ENCODE results near the gene NVL.

NVL gene

DNA sequence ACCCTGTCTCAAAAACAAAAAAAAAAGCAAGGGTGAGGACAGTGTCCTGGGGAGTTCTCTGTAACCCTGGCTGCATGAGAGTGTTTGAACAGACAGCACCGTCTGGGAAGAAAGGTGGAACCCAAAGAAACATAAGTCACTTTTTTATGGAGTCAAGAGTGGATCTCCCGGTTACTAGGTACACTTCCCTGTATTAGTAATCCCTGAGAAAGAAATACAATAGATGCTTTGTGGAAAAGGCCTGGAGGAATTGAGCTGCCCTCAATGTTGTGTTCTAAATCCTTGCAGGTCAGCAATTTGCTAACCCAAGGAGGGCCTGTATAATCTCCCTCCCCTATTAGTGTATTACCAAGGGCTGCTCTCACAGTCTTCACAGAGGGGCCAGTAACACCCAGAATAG is 130.3 kb downstream of the NVL start:
- Histone ChIP-seq H3K27me3 (ENCODE audit: control insufficient read depth, insufficient read depth, low read length) (no peaks in the 10 kb centered on the region), H3K9ac (ENCODE audit: low read depth, low read length) (no peak overlapping the region), H3K4me1 (ENCODE audit: control insufficient read depth, insufficient read depth, low read length) (peaks cover 2% of the 10 kb centered on the region)

DNA sequence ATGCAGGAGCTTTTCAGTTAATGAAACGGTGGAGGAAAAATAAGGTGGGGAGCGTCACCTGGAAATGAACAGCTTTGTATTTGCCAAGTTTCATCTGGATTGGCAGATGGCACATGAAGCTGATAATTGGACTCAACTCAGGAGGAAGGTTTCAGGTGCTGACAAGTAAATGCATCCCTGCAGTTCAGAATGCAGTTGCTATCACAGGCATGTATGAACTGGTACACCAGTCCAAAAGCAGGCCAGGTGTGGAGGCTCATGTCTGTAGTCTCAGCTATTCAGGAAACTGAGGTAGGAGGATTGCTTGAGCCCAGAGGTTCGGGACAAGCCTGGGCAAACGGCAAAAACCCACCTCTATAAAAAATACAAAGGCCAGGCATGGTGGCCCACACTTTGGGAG is 131.4 kb downstream of the NVL start:
- no peaks in the 10 kb centered on the region for H3K9me3 ChIP-seq (ENCODE audit: control insufficient read depth, insufficient read depth, low read length)
- no peaks in the 10 kb centered on the region for H3K27me3 ChIP-seq (ENCODE audit: control insufficient read depth, insufficient read depth, low read length)

More for the DNA sequence above, 130.3 kb downstream of the NVL start:
- H3K9me3 ChIP-seq (ENCODE audit: control insufficient read depth, insufficient read depth, low read length), result no peaks in the 10 kb centered on the region
- H3K4me3 ChIP-seq (ENCODE audit: low read depth, low read length), result no peak overlapping the region
- H3K36me3 ChIP-seq (ENCODE audit: control insufficient read depth, insufficient read depth, low read length), result no peaks in the 10 kb centered on the region

GRCh38 chr1:224196813-224197600 is 133.0 kb downstream of the NVL start:
- peaks cover 5% of the 10 kb centered on the region for H3K36me3 ChIP-seq (ENCODE audit: control insufficient read depth, insufficient read depth, low read length)
- H3K27me3 ChIP-seq (ENCODE audit: control insufficient read depth, insufficient read depth, low read length), result no peaks in the 10 kb centered on the region
- H3K9ac ChIP-seq (ENCODE audit: low read depth, low read length), result no peak overlapping the region
- H3K9me3 ChIP-seq (ENCODE audit: control insufficient read depth, insufficient read depth, low read length), result no peaks in the 10 kb centered on the region
- H3K4me3 ChIP-seq (ENCODE audit: low read depth, low read length), result no peak overlapping the region
- H3K4me1 ChIP-seq (ENCODE audit: control insufficient read depth, insufficient read depth, low read length), result no peaks in the 10 kb centered on the region

More for the DNA sequence above, 131.4 kb downstream of the NVL start:
- Histone ChIP-seq H3K4me3 (ENCODE audit: low read depth, low read length) (no peak overlapping the region), H3K4me1 (ENCODE audit: control insufficient read depth, insufficient read depth, low read length) (peaks cover 2% of the 10 kb centered on the region), H3K9ac (ENCODE audit: low read depth, low read length) (no peak overlapping the region), H3K36me3 (ENCODE audit: control insufficient read depth, insufficient read depth, low read length) (peaks cover under 1% of the 10 kb centered on the region)

GRCh38 chr1:224193319-224193966 is 136.5 kb downstream of the NVL start:
- no peaks in the 10 kb centered on the region for H3K9me3 ChIP-seq (ENCODE audit: control insufficient read depth, insufficient read depth, low read length)
- H3K36me3 ChIP-seq (ENCODE audit: control insufficient read depth, insufficient read depth, low read length), result peaks cover 7% of the 10 kb centered on the region
- no peaks in the 10 kb centered on the region for H3K4me1 ChIP-seq (ENCODE audit: control insufficient read depth, insufficient read depth, low read length)
- H3K4me3 ChIP-seq (ENCODE audit: low read depth, low read length), result no peak overlapping the region
- no peaks in the 10 kb centered on the region for H3K27me3 ChIP-seq (ENCODE audit: control insufficient read depth, insufficient read depth, low read length)
- H3K9ac ChIP-seq (ENCODE audit: low read depth, low read length), result no peak overlapping the region

- no peaks in the 10 kb centered on the region for H3K27me3 ChIP-seq (ENCODE audit: control insufficient read depth, insufficient read depth, low read length)
- H3K9me3 ChIP-seq (ENCODE audit: control insufficient read depth, insufficient read depth, low read length), result no peaks in the 10 kb centered on the region
- no peak overlapping the region for H3K9ac ChIP-seq (ENCODE audit: low read depth, low read length)
- no peaks in the 10 kb centered on the region for H3K4me1 ChIP-seq (ENCODE audit: control insufficient read depth, insufficient read depth, low read length)
- H3K4me3 ChIP-seq (ENCODE audit: low read depth, low read length), result no peak overlapping the region
- H3K36me3 ChIP-seq (ENCODE audit: control insufficient read depth, insufficient read depth, low read length), result peaks cover 7% of the 10 kb centered on the region
These were observed 137.7 kb downstream of the NVL start for GRCh38 chr1:224192082-224192788.

- Histone ChIP-seq H3K9me3 (ENCODE audit: control insufficient read depth, insufficient read depth, low read length) (no peaks in the 10 kb centered on the region), H3K36me3 (ENCODE audit: control insufficient read depth, insufficient read depth, low read length) (peaks cover 14% of the 10 kb centered on the region), H3K27me3 (ENCODE audit: control insufficient read depth, insufficient read depth, low read length) (no peaks in the 10 kb centered on the region), H3K4me1 (ENCODE audit: control insufficient read depth, insufficient read depth, low read length) (peaks cover 3% of the 10 kb centered on the region), H3K4me3 (ENCODE audit: low read depth, low read length) (no peak overlapping the region), H3K9ac (ENCODE audit: low read depth, low read length) (no peak overlapping the region)
These were observed 140.4 kb downstream of the NVL start for GRCh38 chr1:224189561-224189960.

- no peak overlapping the region for H3K9ac ChIP-seq (ENCODE audit: low read depth, low read length)
- H3K27me3 ChIP-seq (ENCODE audit: control insufficient read depth, insufficient read depth, low read length), result no peaks in the 10 kb centered on the region
- H3K4me3 ChIP-seq (ENCODE audit: low read depth, low read length), result no peak overlapping the region
- peaks cover 10% of the 10 kb centered on the region for H3K36me3 ChIP-seq (ENCODE audit: control insufficient read depth, insufficient read depth, low read length)
- H3K4me1 ChIP-seq (ENCODE audit: control insufficient read depth, insufficient read depth, low read length), result peaks cover 3% of the 10 kb centered on the region
- H3K9me3 ChIP-seq (ENCODE audit: control insufficient read depth, insufficient read depth, low read length), result no peaks in the 10 kb centered on the region
These were observed 141.7 kb downstream of the NVL start for GRCh38 chr1:224188286-224188685.

GRCh38 chr1:224185208-224185607 is 144.8 kb downstream of the NVL start:
- peak overlapping the region; percentile 32 for H3K9ac ChIP-seq (ENCODE audit: low read depth, low read length)
- peaks cover 3% of the 10 kb centered on the region for H3K4me1 ChIP-seq (ENCODE audit: control insufficient read depth, insufficient read depth, low read length)
- H3K9me3 ChIP-seq (ENCODE audit: control insufficient read depth, insufficient read depth, low read length), result no peaks in the 10 kb centered on the region
- H3K36me3 ChIP-seq (ENCODE audit: control insufficient read depth, insufficient read depth, low read length), result peaks cover 7% of the 10 kb centered on the region
- H3K27me3 ChIP-seq (ENCODE audit: control insufficient read depth, insufficient read depth, low read length), result no peaks in the 10 kb centered on the region
- H3K4me3 ChIP-seq (ENCODE audit: low read depth, low read length), result peak overlapping the region; percentile 88

GRCh38 chr1:224183591-224184312 is 146.2 kb downstream of the NVL start:
- Histone ChIP-seq H3K4me1 (ENCODE audit: control insufficient read depth, insufficient read depth, low read length) (peaks cover 3% of the 10 kb centered on the region), H3K9ac (ENCODE audit: low read depth, low read length) (peak overlapping the region; percentile 83), H3K9me3 (ENCODE audit: control insufficient read depth, insufficient read depth, low read length) (no peaks in the 10 kb centered on the region), H3K27me3 (ENCODE audit: control insufficient read depth, insufficient read depth, low read length) (no peaks in the 10 kb centered on the region), H3K4me3 (ENCODE audit: low read depth, low read length) (peak overlapping the region; percentile 88), H3K36me3 (ENCODE audit: control insufficient read depth, insufficient read depth, low read length) (peaks cover 7% of the 10 kb centered on the region)

GRCh38 chr1:224182866-224183590 is 146.9 kb downstream of the NVL start, which contains the start of gene DEGS1:
Gene DEGS1 (plus strand): TSS chr1:224183240. CDS start chr1:224183337, 97 bp downstream.
- Histone ChIP-seq H3K9me3 (ENCODE audit: control insufficient read depth, insufficient read depth, low read length) (no peaks in the 10 kb centered on the region), H3K36me3 (ENCODE audit: control insufficient read depth, insufficient read depth, low read length) (peaks cover 7% of the 10 kb centered on the region), H3K27me3 (ENCODE audit: control insufficient read depth, insufficient read depth, low read length) (no peaks in the 10 kb centered on the region), H3K4me3 (ENCODE audit: low read depth, low read length) (peak within 1 kb of the TSS; percentile 88), H3K4me1 (ENCODE audit: control insufficient read depth, insufficient read depth, low read length) (peaks cover 3% of the 10 kb centered on the region), H3K9ac (ENCODE audit: low read depth, low read length) (peak within 1 kb of the TSS; percentile 83)
